ENCODE measurements around the gene TGM1.

Gene TGM1

GRCh38 chr14:24216345-24216699 lies 46.7 kb downstream of the TGM1 start:
- ChIA-PET CTCF (interaction anchor here (0.6 to 1.2 kb wide), 3 partner anchors 9 to 28 kb away, joined by 3 to 4 read pairs (median 3); partner anchors contain the start of genes GMPR2 and IPO4), POLR2A (ENCODE audit: low non-redundant PET) (no interaction called here)
- no peak for DNase-seq (ENCODE audit: low spot score)

GRCh38 chr14:24215495-24216344 lies 47.3 kb downstream of the TGM1 start, which contains the start of gene MDP1:
Gene MDP1 (minus strand): TSS chr14:24216066. CDS start chr14:24215955, 111 bp downstream.
- ChIA-PET CTCF (interaction anchor here (1.0 to 1.2 kb wide), 2 partner anchors 17 to 27 kb away, joined by 3 read pairs; partner anchors contain the start of genes GMPR2 and IPO4), POLR2A (ENCODE audit: low non-redundant PET) (no interaction called here)
- DNase-seq (ENCODE audit: low spot score), result peak; percentile 85
- peak within 1 kb of the TSS; percentile 94 for H3K27ac ChIP-seq
- peak; percentile 73 for TF ChIP-seq CTCF (conservative IDR thresholded peaks at IDR 0.05; ENCODE audit: low read depth)

More at GRCh38 chr14:24216345-24216699, 46.7 kb downstream of the TGM1 start:
- H3K27ac ChIP-seq, result peak overlapping the region; percentile 94
- no peak for TF ChIP-seq CTCF (conservative IDR thresholded peaks at IDR 0.05; ENCODE audit: low read depth)

- TF ChIP-seq CTCF (conservative IDR thresholded peaks at IDR 0.05; ENCODE audit: low read depth), result no peak
- DNase-seq (ENCODE audit: low spot score), result no peak
- ChIA-PET POLR2A (ENCODE audit: low non-redundant PET) (interaction anchor here (1.1 kb wide), 1 partner anchor 28 kb away, joined by 4 read pairs; no protein-coding TSS in a partner anchor), CTCF (interaction anchor here (0.5 to 0.6 kb wide), 2 partner anchors 10 to 53 kb away, joined by 3 to 8 read pairs; partner anchors contain the start of gene IRF9)
- peak overlapping the region; percentile 96 for H3K27ac ChIP-seq
Measured at GRCh38 chr14:24213866-24214662, 48.9 kb downstream of the TGM1 start.

GRCh38 chr14:24212924-24213865 lies 49.8 kb downstream of the TGM1 start, which contains the start of gene CHMP4A:
Gene CHMP4A (minus strand): TSS chr14:24213488. CDS start chr14:24213439, 49 bp downstream.
- CTCF ChIA-PET, result interaction anchor here (1.4 kb wide), 1 partner anchor 18 kb away, joined by 4 read pairs; the partner anchor contains the start of gene TM9SF1
- H3K27ac ChIP-seq, result peak within 1 kb of the TSS; percentile 96
- DNase-seq (ENCODE audit: low spot score), result peak; percentile 97
- POLR2A ChIA-PET (ENCODE audit: low non-redundant PET), result no interaction called here
- no peak for TF ChIP-seq CTCF (conservative IDR thresholded peaks at IDR 0.05; ENCODE audit: low read depth)

GRCh38 chr14:24211311-24211710 lies 51.7 kb downstream of the TGM1 start:
- CTCF ChIA-PET, result no interaction called here
- POLR2A ChIA-PET (ENCODE audit: low non-redundant PET), result no interaction called here
- DNase-seq (ENCODE audit: low spot score), result no peak
- 0 out of 2 replicates have a peak overlapping the region, but pooled peaks have one; percentile 2 for H3K27ac ChIP-seq
- TF ChIP-seq CTCF (conservative IDR thresholded peaks at IDR 0.05; ENCODE audit: low read depth), result no peak

All from RWPE1 (cell line).